Activated CD4-positive, alpha-beta T cell treated with anti-CD3 and anti-CD28 coated beads for 4 hours (primary cell): ENCODE measurements around the gene TBC1D2.
"Not testable (repeated sequence)": the region's sequence is repeated elsewhere in the genome, so short reads cannot be mapped to it uniquely, and the experiment has no call there.

Experiments
- DNase-seq, 2 donors: peaks; one replicate each; pipeline ENCODE4 v3.0.0-alpha.2; 2020

TBC1D2 gene

GRCh38 chr9:98269652-98270051, 14.2 kb upstream of the TBC1D2 start:
- not testable (repeated sequence) for DNase-seq

GRCh38 chr9:98267556-98267955, 12.1 kb upstream of the TBC1D2 start:
- DNase-seq, result not testable (repeated sequence)

GRCh38 chr9:98264516-98264915, 9.1 kb upstream of the TBC1D2 start:
- no peak for DNase-seq

- DNase-seq, result peak; percentile 79 to 82
Observed at GRCh38 chr9:98263482-98264357, 8.3 kb upstream of the TBC1D2 start.

- no peak for DNase-seq
Observed at GRCh38 chr9:98263080-98263479, 7.6 kb upstream of the TBC1D2 start.

- no peak for DNase-seq
Observed at GRCh38 chr9:98262056-98262455, 6.6 kb upstream of the TBC1D2 start.

GRCh38 chr9:98260635-98261034, 5.2 kb upstream of the TBC1D2 start:
- no peak for DNase-seq

- no peak for DNase-seq
Observed at GRCh38 chr9:98259791-98260190, 4.3 kb upstream of the TBC1D2 start.

- DNase-seq, result peak; percentile 35 to 46
Observed at GRCh38 chr9:98256756-98257155, 1.3 kb upstream of the TBC1D2 start.

- peak in 1 of 2 donors; percentile 1 for DNase-seq
Observed at GRCh38 chr9:98255061-98255577, 330 bp downstream of the TBC1D2 start.

- no peak for DNase-seq
Observed at GRCh38 chr9:98254228-98255060, 1.0 kb downstream of the TBC1D2 start.

- DNase-seq, result no peak
Observed at GRCh38 chr9:98253565-98253964, 1.9 kb downstream of the TBC1D2 start.

GRCh38 chr9:98251551-98251950, 3.9 kb downstream of the TBC1D2 start:
- no peak for DNase-seq

- no peak for DNase-seq
Observed at GRCh38 chr9:98249771-98250170, 5.7 kb downstream of the TBC1D2 start.

GRCh38 chr9:98248737-98249474, 6.5 kb downstream of the TBC1D2 start:
- no peak for DNase-seq

- no peak for DNase-seq
Observed at GRCh38 chr9:98247831-98248657, 7.4 kb downstream of the TBC1D2 start.

- DNase-seq, result no peak
Observed at GRCh38 chr9:98242426-98242825, 13.0 kb downstream of the TBC1D2 start.

GRCh38 chr9:98241357-98242300, 13.8 kb downstream of the TBC1D2 start:
- no peak for DNase-seq

- no peak for DNase-seq
Observed at GRCh38 chr9:98240475-98240874, 15.0 kb downstream of the TBC1D2 start.

- no peak for DNase-seq
Observed at GRCh38 chr9:98236901-98237487, 18.5 kb downstream of the TBC1D2 start.
